ENCODE data around the gene CIB4.

CIB4 gene

DNA sequence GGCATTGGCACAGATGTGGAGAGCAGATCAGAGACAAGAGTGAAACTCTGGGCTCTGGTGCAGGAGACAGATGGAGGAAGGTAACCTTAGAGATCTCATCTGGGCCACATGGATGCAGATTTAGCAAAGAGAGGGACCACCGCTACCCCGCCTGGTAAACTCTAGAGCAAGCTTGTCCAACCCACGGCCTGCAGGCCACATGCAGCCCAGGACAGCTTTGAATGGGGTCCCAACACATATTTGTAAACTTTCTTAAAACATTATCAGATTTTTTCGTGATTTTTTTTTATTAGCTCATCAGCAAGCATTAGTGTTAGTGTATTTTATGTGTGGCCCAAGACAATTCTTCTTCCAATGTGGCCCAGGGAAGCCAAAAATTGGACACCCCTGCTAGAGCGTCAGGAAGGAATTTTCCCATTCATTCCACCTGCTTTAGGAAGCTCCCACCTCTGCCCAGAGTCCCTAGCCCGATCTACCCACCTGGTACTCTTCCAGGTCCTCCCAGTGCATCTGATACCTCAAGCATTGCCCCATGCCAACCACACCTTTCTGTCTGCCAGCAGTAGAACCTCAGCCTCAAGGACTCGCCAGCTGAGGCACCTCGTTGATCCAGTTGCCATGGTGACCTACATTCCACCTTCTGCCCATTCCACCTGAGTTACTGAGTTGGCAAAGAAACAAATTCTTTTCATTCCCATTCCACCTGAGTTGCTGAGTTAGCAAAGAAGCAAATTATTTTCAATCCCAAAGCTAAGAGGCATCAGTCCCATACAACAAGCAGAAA, at the start of gene CIB4:
Gene CIB4 (minus strand): TSS at position 586 of the 784 bp plus-strand sequence. CDS start 52 bp downstream, at position 534.
- no peak for DNase-seq (ENCODE audit: low read depth in 3 of 3)

DNA sequence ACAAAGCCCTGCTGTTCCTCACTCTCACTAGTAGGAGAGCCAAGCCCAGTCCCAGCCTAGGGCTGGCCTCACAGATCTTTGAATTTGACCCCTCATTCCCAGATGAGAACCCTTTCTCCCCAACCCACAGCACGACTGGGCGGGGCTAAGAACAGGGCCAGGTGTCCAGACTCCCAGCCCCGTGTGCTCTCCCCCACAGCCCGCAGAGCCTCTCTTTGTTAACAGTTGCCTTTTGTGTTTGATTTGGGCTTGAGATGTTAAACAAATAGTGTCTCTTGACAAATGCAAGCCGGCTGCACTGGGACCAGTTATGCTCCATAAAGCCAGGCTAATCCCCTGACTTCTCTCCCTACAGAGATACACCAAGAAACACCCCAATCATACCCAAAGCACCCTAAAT, 46.6 kb upstream of the CIB4 start:
- DNase-seq (ENCODE audit: low read depth in 3 of 3) = no peak

DNA sequence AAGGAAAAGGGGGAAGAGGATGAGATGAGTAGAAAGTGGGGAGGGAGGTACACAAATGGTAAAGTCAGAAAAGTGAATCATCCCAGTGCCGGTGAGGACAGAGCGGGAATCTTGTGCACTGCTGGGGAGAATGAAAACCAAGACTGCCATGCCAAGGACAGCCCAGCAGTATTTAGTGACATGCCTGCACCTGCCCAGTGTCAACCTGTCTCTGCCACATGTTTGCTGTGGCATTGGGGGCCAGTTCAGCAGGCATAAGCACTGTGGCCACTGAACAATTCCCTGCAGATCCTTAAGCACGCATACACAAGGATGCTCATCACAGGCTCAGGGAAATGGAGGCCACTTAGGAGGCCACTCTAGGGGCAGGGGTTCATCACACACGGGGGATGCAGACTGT, 46.2 kb upstream of the CIB4 start:
- no peak for DNase-seq (ENCODE audit: low read depth in 3 of 3)

DNA sequence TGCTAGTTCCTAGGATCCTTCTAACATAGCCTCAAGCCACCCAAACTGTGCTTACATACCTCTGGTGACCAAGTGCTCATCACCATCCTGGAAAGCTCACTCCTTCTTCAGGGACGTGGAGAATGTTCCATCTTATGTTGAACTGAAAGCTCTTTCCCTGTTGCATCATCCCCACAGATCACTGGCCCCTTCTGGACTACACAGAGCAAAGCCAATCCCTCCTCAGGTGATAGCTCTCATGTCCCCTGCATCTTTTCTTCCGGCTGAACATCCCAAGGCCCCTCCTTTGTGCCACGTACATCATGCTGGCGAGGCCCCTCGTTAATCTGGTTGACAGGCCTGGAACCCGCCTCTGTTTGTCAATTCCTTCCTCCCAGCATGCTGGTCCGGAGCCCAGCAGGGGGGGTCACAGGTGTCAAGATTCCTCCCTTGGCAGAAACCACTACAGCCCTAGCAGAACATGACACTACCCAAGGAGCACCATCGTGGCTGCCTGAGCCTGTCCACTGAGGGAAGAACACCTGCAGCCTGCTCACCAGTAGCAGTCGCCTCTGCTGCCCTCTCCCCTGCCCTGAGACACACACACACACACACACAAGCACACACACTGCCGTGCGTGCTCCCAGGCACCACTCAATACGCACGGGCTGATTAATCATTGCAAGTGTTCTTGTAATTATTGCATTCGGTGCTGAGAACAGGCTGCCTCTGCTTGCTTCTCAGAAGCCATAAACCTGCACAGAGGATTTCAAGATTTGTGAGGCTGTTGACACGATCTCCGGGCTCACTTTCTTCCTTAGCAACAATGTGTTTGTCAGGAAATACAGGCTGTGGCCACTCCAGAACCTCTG, 45.0 kb upstream of the CIB4 start:
- no peak for DNase-seq (ENCODE audit: low read depth in 3 of 3)

DNA sequence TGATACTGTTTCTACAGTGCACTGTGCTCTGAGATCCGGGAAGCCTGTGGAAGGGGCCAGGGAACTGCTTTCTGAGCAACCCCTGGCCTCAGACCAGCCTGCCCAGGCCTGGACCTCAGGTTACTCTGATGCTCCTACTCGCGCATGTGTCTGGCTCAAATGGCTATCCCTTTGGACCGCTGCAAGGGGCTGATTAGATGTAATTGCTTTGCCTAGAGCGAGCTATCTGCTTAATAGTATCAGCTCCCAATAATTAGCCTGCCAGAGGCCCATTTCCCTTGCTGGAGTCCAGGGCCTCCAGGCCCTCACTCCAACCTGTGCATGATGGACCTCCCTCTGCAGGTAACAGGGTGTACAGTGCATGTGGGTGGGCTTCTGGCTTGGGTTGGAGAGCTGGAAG, 44.2 kb upstream of the CIB4 start:
- DNase-seq (ENCODE audit: low read depth in 3 of 3) = no peak

DNA sequence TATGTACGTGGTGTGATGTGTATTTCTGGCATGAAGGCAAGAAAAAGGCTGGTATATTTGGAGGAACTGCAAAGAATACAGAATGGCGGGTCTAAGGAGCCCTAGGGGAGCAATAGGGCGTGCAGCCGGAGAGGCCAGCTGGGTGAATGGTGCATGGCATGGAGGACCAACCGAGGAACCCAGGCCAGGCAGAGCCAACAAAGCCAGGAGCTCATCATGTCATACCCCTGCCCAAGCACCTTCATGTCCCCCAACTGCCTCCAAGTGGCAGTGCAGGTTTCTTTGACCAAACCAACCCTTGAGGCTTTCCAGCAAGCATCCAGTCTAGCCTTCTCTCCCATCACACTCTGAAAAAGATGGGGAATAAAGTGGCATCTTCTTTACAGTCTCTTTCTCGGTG, 42.4 kb upstream of the CIB4 start:
- DNase-seq (ENCODE audit: low read depth in 3 of 3) = no peak

DNA sequence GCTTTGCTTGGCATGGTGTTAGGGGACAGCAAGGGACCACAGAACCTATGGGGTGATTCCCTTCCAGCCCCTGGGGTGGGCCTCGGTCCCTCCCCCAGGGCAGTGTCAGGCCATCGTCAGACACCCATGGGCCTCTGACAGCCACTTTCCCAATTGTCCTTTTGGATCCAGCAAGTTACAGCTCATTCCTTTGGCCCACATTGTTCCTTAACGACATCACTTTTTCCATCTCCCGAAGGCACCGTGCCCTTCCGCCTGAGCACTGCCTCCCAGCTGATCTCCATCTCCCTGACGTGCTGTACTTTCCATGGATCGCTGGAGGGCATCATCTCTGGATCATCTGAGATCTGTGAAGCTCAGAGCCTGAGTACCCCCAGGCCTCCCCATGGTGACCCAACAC, 41.0 kb upstream of the CIB4 start:
- DNase-seq (ENCODE audit: low read depth in 3 of 3) = no peak

DNA sequence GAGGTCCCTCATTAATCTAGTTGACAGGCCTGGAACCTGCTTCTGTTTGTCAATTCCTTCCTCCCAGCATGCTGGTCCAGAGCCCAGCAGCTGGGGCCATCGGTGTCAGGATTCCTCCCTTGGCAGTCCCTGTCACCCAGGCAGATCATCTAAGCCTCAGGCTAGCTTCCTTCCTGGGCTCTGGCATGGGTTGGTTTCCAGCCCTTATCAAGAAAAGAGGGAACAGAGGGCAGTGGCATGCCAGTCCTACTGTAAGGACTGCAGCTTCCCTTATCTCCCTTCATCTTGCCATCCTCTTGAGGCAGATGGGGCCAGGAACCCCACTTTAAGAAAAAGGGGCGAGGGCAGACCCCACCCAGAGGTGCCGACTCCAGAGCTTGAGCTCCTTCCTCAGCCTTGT, 40.5 kb upstream of the CIB4 start:
- no peak for DNase-seq (ENCODE audit: low read depth in 3 of 3)

DNA sequence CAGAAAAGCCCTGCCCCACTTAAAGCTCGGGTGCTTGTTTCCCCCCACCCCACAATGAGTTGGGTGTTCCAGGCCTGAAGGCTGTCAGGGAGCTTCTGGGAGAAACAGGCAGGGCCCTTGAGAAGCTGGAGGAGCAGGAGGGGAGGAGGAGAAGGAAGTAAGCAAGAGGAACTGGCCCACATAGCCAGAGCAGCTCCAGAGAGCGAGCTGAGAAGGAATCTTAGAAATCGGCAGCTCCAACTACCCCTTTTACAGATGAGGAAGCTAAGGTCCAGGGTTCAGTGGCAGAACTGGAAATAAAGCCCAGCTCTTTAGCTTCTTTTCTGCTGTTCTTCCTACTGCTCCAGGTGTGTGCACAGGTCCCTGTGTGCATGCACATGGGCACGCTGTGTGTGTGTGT, 38.7 kb upstream of the CIB4 start:
- no peak for DNase-seq (ENCODE audit: low read depth in 3 of 3)

DNA sequence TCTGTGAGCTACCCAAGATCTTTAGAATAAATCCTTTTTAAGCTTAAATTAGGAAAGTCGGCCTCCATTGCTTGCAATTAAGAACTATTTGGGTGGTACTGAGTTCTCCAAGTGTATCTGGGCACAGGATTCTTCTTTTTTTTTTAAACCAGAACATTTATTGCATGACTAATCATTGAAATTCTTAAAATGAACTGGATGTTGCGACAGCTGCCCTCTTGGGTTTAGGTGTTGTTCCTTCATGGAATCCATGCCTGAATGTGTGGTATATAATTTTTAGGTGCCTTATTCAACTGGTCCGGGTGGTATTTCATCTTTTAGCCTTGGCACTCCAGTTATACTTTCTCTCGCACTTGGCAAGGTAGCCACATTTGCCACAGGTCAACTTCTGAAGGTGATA, 36.9 kb upstream of the CIB4 start:
- DNase-seq (ENCODE audit: low read depth in 3 of 3) = no peak

DNA sequence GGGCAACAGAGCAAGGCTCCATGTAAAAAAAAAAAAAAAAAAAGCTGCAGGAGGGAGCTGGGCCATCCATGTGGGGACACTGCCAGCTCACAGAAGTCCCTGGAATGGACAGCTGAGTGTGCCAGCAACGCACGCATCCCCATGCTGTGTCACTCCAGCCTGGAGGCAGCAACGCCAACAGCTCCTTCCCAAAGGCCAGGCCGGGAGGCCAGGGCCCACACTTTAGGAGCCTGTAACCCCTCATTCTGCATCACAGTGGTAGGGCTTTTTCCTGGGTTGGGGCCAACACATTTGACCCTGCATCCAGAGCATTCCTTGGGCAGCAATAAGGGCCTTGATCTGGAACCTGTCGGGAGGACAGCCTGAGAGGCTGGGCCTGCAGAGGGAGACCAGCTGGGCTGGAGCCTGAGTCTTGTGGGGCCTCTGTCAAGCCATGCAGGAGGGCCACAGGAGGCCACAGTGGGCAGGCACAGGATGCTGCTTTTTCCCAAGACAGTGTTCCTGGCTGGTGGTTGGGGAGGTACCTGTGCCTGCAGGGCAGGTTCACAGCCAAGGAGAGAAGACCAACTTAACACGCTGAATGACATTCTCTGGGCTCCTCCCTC, 34.6 kb upstream of the CIB4 start:
- DNase-seq (ENCODE audit: low read depth in 3 of 3) = no peak

DNA sequence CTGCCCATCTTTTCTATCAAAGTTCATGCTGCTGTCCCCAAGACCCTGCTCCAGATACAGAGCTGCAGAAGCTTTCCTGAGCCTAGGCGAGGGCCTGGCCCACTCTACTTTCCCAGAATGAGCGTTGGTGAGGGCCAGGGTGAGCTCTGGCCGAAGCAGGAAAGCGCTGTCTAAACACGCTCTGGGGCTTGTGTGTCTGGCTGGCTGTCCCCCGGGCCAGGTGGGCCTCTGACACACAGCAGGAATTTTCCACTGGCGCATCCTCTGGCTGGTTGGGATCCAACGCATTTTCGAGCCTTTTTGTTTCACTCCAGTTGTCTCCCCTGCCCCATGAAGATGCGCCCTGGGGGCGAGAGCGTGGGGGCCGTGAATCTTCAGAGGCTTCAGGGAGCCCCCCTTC, 33.6 kb upstream of the CIB4 start:
- no peak for DNase-seq (ENCODE audit: low read depth in 3 of 3)

DNA sequence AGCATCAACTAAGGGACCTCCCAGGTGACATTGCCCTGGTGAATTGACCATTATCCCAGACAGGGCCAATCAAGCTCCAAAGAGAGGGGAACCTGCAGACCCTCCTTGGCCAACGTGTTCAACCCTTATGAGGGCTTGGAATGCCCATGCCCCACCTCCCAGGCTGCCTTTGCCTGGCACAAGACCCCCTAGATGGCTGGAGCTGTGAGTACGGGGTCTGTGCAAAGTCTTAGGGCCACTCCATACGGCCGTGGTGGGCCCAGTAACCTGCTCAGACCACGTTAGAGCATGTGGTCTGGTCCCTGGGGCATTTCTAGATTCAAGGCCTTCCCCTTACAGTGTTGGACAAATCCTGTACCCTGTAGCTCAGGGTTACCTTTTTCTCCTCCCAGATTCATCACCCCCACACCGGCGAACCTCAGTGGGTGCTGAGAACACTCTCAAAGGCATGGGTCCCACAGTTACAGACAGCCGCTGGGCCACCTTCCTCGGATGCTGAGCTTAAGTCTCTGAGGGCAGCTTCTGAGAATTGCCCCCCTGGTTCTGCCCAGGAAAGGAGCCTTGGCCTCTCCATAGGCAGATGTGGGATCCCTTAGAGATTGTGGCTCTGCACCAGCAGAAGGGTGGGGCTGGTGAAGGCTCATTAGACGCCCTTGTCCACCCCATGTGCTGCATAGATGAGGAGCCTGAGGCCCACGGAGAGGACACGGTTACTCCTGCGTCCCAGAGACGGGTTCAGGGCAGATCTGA, 33.0 kb upstream of the CIB4 start:
- DNase-seq (ENCODE audit: low read depth in 3 of 3) = no peak

DNA sequence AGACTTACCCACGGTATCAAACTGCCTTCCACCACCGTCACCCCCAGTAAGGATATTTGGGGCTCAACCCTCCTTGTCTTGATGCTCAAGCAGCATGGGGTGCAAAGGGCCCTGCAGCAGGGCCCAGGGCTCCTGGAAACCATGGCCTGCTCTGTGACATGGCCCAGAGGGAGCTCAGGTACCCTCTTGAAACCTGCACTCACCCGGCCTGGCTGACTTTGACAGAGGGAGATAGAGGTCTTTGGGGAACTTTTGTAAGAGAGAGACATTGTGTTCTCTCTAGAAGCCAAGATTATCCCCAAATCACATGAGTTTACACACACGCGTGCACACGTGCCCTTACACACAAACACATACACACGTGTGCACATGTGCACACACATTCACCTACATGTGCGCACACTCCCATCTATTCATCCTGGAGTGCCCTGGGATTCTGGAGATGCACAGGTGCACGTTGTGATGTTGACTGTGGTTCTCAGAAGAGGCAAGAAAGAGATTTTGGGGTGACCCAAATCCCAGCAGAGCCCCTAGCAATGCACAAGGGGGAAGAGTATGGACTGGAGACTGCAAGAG, 31.7 kb upstream of the CIB4 start:
- DNase-seq (ENCODE audit: low read depth in 3 of 3) = no peak

DNA sequence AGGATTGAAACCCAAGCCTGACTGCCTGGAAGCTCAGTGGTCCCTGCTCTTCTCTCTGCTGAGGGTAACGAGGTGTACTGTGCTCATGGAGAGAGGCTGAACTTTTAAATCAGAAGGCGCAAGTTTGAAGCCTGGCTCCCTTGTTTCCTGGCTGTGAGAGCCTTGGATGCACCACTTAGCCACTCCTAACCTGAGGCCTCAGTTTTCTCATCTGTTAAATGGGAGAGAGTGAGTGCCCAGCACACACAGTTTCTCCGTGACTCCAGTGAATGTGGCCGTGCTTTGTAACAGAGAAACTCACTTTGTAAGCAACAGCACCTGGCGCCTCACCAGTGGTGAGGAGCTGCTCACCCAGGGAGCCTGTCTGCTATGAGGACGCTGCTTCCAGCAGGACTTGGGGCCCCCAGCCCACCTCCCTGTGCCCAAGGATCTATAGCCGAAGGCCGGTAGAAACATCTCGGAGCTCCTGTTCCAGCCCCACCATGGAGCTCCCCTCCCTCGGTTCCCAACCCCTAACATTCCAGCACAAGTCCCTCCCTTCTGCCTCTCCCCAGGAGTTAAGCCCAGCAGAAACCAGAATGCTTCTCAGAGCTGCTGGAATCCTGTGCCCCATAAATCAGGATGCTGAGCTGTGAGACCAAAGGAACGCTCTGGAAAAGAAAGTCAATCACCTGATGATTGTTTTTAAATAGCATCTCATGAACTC, 31.1 kb upstream of the CIB4 start:
- DNase-seq (ENCODE audit: low read depth in 3 of 3) = no peak

DNA sequence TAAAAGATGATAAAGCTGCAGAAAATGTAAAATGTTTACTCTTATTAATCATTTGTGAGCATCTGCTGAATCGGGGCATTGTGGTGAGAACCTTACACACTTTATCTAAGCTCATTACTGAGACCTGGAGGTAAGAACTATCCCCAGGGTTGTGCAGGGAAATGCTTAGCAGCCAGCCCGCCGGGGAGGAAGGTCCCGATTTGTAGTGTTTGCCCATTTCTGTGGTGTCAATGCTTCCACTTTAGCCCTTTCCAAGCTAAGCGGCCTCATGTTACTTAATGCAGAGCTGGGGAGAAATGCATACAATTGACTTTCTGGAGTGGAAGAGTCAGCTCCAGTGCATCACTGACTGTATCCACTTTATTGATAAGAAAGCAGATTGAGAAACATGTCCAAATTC, 30.5 kb upstream of the CIB4 start:
- no peak for DNase-seq (ENCODE audit: low read depth in 3 of 3)

DNA sequence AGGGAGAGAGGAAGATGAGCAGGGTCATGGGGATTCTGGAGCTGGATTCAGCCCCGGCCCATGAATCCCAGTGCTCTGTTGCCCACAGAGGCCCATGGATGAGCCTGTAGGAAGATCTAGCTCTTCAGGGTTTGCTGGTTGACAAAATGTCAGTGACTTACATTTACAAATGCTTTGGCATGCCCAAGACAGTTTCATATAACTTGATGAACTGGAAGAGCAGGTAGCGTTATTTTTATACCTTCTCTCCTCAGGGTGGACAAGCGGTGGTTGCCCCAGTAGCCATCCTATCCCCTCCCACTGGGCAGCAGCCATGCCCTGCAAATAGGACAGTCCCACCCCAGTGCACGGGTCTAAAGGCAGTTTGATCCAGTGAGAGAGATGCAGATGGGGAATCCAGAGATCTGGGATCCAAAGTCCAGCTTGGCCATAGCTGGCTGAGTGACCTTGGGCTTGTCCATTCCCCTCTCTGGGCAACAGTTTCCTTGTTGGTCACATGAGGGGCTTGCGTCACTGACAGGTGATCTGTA, 29.8 kb upstream of the CIB4 start:
- no peak for DNase-seq (ENCODE audit: low read depth in 3 of 3)

DNA sequence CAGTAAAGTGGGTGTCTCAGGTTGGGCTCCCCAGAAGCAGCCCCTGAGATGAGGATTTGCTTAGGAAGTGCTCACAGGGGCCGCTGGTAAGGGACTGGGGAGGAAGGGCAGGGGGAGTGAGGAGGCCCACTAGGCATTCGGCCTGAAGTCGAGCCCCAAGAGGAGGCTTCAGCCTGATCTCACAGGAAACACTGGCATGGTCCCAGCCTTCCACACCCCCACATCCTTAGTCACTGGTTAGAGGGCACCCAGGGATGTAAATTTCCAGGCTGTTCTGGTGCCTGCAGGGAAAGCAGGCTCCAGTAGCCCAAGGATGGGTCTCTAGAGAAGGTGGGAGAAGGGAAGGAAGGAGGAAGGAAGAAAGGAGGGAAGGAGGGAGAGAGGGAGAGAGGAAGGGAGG, 29.0 kb upstream of the CIB4 start:
- DNase-seq (ENCODE audit: low read depth in 3 of 3) = no peak

DNA sequence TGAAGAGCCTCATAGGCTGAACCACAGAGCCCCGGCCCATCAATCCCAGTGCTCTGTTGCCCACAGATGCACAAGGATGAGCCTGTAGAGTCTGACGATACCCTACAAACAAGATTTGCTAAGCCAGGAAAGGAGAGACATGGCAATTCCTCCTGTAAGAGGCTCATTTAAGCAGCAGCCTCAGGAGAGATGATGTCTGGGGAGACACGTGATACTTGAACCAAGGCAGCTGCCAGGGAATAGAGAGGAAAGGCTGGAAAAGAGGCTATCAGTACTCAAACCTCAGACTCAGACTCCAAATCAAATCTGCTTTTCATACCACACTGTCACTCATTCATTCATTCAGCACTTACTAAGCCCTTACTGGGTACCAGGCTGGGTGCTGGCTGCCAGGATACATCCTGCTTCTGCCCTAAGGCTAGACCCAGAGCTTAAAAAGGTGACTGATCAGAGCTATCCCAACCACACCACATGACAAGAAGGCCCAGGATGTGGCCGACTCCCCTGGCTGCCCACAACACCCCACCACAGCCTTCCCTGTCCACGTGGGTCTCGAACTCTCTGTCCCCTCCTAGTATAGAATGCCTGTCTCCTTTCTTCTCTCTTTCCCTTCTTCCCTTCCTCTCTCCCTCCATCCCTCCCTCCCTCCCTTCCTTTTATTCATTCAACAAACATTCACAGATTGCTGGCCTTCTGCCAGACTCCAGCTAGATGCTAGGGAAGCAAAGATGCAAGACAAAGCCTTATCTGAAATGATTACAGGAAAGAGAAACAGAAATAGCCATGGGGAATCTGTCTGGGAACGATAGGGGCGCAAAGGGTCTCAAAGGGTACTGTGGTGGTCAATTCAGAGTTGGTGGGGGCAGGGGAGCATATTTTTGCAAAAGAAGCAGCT, 27.9 kb upstream of the CIB4 start:
- no peak for DNase-seq (ENCODE audit: low read depth in 3 of 3)

DNA sequence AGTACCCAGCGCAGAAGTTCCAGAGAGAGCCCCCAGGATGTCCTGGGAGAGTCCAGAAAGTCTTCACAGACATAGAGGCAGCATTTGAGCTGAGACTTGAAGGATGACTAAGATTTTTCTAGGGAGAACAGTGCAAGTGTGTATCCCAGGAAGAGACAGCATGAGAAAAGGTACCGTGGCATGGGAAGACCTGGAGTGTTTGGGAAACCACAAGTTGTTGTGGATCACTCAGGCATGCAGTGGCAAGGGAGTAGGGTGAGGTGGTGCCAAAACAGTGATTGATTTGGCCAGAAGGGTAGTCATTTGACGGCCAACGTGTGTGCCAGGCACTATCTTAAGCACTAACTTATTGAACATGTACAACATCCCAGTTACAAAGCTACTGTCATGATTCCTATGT, 26.9 kb upstream of the CIB4 start:
- no peak for DNase-seq (ENCODE audit: low read depth in 3 of 3)

All from stimulated activated CD4-positive, alpha-beta T cell treated with anti-CD3 and anti-CD28 coated beads, TNF-alpha, amount 100 ng/mL, for 24 hours (primary cell).